Dedifferentiated amniotic fluid mesenchymal stem cell (primary cell): ENCODE data around the gene YWHAH.
A peak's percentile ranks its signal among the peaks of the same experiment; 100 is the strongest.

Experiments used
- DNase-seq: peaks from one replicate; pipeline ENCODE4 v3.0.0-alpha.2; 2016; ENCODE audit errors: extremely low spot score

The YWHAH gene

DNA sequence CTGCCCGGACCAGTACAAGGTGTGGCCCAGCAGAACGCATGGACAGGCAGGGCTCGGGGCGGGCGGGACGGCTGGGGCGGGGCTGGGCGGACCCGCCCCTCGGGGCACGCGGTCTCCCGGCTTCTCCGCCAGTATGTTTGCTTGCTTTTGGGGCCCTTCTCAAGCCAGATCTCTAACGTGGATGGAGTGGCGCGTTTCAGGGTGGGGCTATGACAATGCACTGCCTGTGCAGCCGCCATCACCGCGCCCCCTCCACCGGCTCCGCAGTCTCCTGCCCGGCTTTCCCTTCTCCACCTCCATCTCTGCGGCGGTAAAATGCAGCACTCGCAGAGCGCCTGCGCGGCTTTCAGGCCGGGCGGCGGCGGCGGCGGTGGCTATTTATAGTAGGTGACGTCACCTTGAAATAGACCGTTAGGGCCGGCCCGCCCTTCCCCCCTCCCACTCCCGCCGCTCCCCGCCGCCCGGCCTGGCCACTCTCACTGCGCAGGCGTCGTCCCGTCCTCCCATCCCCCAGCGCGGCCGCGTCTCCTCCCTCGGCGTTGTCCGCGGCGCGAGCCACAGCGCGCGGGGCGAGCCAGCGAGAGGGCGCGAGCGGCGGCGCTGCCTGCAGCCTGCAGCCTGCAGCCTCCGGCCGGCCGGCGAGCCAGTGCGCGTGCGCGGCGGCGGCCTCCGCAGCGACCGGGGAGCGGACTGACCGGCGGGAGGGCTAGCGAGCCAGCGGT, at the start of gene YWHAH:
YWHAH (plus strand) TSS at position 558 of the 722 bp plus-strand sequence. CDS start 199 bp downstream, outside the sequence.
- peak; percentile 91 for DNase-seq

DNA sequence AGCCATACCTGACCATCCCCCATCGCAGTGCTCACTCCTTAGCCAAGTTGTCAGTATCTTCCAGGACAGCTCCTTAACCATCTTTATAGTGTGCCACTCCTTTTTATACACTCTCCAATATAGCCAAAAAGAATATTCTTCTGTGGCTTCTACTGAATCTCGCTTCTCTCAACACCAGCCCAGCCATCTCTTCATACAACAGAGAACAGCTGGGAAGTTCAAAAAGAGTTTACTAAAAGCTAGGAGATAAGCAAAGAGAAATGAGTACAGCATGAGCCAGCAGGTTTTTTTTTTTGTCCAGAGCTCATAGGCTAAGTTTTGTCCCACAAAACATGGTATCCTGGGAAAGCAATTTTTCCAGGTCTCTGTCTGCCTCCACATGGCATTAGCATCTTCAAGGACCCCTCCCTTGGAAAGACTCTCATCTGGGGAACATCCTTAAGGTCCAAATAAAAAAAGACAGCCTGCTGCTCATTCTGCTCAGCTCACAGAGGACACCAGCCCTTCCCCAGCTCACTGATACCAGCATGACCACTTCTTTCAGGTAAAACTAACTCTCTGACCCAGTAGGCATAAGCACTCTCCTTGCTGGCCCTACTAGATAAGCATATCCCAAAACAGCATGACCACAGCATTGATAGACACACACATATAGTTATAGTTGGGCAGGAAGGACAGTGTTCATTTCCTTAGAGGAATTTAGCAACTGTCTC, 48.8 kb upstream of the YWHAH start:
- DNase-seq: no peak

- no peak for DNase-seq
Observed at GRCh38 chr22:31896472-31896871, 47.9 kb upstream of the YWHAH start.

- no peak for DNase-seq
Observed at GRCh38 chr22:31897842-31898805, 46.2 kb upstream of the YWHAH start.

GRCh38 chr22:31898926-31899325, 45.4 kb upstream of the YWHAH start:
- DNase-seq: no peak

- DNase-seq: no peak
Observed at GRCh38 chr22:31899669-31900068, 44.7 kb upstream of the YWHAH start.

- DNase-seq: no peak
Observed at GRCh38 chr22:31901388-31902137, 42.8 kb upstream of the YWHAH start.

DNA sequence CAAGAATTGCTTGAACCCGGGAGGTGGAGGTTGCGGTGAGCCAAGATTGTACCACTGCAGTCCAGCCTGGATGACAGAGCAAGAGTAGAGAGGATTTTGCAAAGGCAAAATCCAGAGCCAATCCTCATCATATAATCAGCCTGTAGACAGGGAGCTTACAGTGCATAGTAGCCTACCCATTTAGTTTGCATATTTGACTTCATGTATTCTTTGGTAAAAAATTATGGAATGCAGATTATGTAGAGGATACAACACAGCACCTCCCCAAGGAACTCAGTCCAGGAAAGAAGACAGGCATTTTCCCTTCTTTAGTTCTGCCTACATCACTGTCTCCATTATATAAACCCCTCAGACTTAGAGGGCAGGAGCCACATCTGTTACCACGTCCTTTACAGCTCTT, 39.7 kb upstream of the YWHAH start:
- no peak for DNase-seq

- no peak for DNase-seq
Observed at GRCh38 chr22:31905356-31905755, 39.0 kb upstream of the YWHAH start.

DNA sequence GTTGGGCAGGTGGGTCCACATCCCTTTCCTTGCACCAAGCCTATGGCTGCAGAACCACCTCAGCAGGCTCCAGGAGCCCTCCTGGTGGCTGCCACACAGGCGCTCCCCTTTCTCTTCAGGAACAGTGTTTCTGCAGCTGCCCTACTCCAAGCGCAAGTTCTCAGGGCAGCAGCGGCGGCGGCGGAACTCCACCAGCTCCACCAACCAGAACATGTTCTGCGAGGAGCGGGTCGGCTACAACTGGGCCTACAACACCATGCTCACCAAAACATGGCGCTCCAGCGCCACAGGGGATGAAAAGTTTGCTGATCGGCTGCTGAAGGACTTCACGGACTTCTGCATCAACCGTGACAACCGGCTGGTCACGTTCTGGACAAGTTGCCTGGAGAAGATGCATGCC, 38.2 kb upstream of the YWHAH start:
- no peak for DNase-seq

DNA sequence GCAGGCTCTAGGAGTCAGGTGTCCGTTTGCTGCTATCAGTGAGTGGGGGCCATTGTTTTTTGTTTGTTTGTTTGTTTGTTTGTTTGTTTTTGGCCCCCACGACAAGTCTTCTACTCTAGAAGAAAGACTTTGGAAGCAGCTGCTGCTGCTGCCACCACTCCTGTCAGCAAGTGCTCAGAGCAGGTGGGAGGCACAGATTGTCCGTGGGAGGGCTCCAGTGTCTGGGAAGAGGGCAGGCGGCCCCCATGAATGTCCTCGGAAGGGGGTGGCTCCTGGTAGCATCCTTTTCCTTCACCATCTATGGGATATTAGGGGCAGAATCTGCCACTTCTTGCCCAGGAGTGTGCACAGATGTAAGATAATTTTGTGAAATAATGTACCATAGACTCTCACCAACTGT, 37.8 kb upstream of the YWHAH start:
- DNase-seq: no peak

DNA sequence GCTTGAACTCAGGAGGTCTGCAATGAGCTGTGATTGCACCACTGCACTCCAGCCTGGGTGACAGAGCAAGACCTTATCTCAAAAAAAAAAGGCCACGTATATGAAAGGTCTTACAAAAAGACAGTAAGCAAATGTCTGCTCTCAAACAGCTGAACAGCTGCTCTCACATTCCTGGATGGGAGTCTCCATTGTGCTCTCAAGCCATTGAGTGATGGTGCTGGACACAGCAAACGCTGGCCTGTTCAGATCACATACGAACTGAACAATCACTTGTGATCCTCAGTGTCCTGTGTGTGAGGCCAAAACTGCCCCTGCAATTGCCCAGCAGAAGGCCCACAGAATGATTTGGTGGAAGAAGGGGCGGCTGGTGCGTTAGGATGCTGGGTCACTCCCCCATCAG, 34.4 kb upstream of the YWHAH start:
- no peak for DNase-seq

GRCh38 chr22:31911565-31912406, 32.5 kb upstream of the YWHAH start:
- DNase-seq: no peak

- DNase-seq: no peak
Observed at GRCh38 chr22:31912407-31912743, 32.0 kb upstream of the YWHAH start.

DNA sequence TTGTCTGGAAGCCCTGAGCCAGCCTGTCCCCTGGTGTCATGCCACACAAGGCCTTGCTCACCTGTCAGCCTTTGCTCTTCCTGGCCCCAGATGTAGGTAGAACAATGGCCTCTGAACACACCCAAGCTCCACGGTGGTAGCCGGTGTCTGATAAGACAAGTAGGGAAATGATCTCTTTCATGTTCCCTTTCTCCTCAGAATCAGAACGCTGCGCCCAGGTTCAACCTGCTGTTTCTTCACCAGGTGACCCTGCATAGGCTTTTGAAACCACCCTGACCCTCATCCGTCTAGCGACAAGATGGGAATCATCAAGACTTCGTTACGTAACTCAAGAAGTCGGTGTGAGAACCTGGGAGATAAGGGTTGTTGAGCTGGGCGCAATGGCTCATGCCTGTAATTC, 28.7 kb upstream of the YWHAH start:
- DNase-seq: no peak

DNA sequence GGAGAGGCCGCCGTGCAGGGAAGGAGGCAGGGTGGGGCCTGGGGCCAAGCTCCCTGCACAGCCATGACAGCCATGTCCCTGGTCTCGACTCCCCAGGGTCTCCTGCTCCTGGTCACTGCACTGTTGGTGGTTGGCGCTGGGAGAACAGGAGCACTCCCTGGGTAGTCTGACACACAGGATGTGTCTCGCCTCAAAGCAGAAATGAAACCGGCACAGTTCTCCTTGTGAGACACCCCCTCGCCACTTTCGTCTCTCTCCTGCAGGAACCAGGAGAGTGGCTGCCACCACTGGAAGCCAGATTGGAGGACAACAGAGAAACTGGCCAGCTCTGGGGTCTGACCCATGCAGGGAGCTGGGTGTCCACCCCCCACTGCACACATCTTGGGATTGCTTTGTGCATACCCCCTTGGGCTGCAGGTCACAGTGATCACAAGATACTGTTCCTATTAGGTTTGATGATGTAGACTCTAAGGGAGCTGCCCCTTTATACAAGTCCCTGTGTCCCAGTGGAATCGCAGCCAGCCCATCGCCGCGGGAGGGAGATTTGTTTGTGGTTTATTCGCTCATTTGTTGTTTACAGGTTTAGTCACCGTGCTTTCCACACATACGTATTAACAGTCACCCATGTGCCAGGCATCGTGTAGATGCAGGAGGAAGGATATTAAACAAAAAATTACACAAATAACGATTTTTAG, 27.0 kb upstream of the YWHAH start:
- DNase-seq: no peak

GRCh38 chr22:31919730-31920129, 24.6 kb upstream of the YWHAH start:
- no peak for DNase-seq

DNA sequence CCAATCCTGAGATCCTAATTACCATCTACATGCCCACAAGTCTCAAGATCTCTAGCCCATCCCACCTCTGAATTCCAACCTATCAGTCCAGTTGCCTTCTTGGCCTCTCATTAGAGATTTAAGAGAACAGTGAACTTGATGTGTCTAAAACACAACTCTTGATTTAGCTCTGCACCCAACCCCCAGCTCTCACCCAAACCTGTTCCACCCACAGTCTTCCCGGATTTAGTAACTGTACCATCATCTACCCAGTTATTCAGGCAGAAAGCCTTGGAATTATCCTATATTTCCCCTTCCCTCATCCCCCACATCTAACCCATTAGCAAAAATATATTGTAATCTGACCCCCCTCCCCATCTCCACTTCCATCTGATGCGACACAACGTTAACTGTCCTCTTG, 24.0 kb upstream of the YWHAH start:
- no peak for DNase-seq

DNA sequence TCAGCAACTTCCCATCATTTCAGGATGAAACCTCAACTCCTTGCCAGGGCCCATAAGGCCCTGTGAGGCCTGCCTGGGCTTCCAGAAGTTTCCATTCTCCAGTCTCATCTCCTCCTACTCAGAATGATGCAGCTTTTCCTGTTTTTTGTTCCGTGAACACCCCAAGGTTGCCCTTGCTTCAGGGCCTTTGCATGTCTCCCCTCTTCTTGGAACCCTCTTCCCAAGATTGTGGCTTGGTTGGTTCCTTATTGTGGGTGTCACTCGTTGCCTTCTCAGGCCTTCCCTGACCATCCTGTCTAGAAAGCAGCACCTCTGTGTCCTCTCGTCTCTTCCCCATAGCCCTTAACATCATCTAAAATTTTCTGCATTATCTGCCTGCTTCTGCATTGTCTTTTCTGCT, 23.2 kb upstream of the YWHAH start:
- DNase-seq: no peak

- DNase-seq: no peak
Observed at GRCh38 chr22:31922534-31922933, 21.8 kb upstream of the YWHAH start.
